HCT116 (cell line): ENCODE measurements around the gene LAMA4. TPM values are rescaled to one million over a fixed set of nuclear protein-coding genes. Genes with fewer than 3 reads are reported as not detected.

ENCODE experiments used
- ATAC-seq: fragments of 200-7000 bp; cut with Tn5 transposase; 2 replicates; pipeline ENCODE4 v1.9.1; 2020; ENCODE audit warnings: mild to moderate bottlenecking, moderate library complexity
- BruUV-seq: library from RNA; stranded (reverse); fragments of 400-500 nt; replicated peaks from 2 replicates; lab custom pipeline; 2021; lab: Mats Ljungman, UMichigan
- CTCF ChIA-PET: fragments of 300-600 bp; sonication (Branson Sonifier 250); formaldehyde crosslinking; loops from one replicate; lab custom pipeline; 2021; ENCODE audit warnings: antibody characterized with exemption; lab: Charles Lee
- POLR2A ChIA-PET: fragments of 300-600, 350-600 bp; sonication (Branson Sonifier 250); formaldehyde crosslinking; loops from one replicate; lab custom pipeline; 2021; ENCODE audit warnings: antibody characterized with exemption; lab: Charles Lee
- RAD21 ChIA-PET, 2 experiments: fragments of 300-600 bp; sonication (Branson Sonifier 250); formaldehyde crosslinking; loops; one replicate each; lab custom pipeline; 2023; ENCODE audit warnings: low total read pairs in 2 of 2; ENCODE audit not compliant: uncharacterized antibody in 2 of 2, unreplicated experiment in 2 of 2, low non-redundant PET in 1 of 2; lab: Charles Lee
- DNase-seq: peaks from one replicate; pipeline ENCODE4 v3.0.0-alpha.2; 2010; ENCODE audit warnings: low read depth, low spot score
- H2AFZ ChIP-seq: fragments of 200-600 bp; shearing (Covaris generic), sonication (generic); 2 replicates; pipeline ENCODE4 v1.6.1; 2017; ENCODE audit warnings: low read depth, mixed run types, mixed read lengths, antibody characterized with exemption, low read length; ENCODE audit not compliant: poor library complexity, severe bottlenecking
- H3K27ac ChIP-seq: 2 replicates; pipeline ENCODE4 v1.5.1; 2012; ENCODE audit warnings: low read depth, low read length
- H3K27me3 ChIP-seq: fragments of 200-600 bp; sonication (generic); 2 replicates; pipeline ENCODE4 v1.6.1; 2016; ENCODE audit warnings: mixed run types, low read length, mixed read lengths; ENCODE audit not compliant: insufficient read depth
- H3K36me3 ChIP-seq, 2 experiments: fragments of 200-500 bp in 1 of 2; fragments of 200-600 bp in 1 of 2; sonication (Bioruptor generic) in 1 of 2; sonication (generic) in 1 of 2; 2 replicates each; pipeline versions ENCODE4 v1.5.1 to v1.6.1; 2014 to 2016; ENCODE audit warnings: low read length in 2 of 2, inconsistent platforms in 1 of 2, mixed read lengths in 1 of 2, mixed run types in 1 of 2; ENCODE audit not compliant: insufficient read depth in 2 of 2, control insufficient read depth in 1 of 2
- H3K4me1 ChIP-seq, 2 experiments: fragments of 200-600 bp in 1 of 2; sonication (generic) in 1 of 2; 2 replicates each; pipeline versions ENCODE4 v1.5.1 to v1.6.1; 2012 to 2017; ENCODE audit warnings: low read length in 2 of 2, inconsistent platforms in 1 of 2, mild to moderate bottlenecking in 1 of 2, mixed read lengths in 1 of 2, mixed run types in 1 of 2, moderate library complexity in 1 of 2; ENCODE audit not compliant: insufficient read depth in 2 of 2, control insufficient read depth in 1 of 2
- H3K4me2 ChIP-seq: fragments of 200-600 bp; sonication (generic); 2 replicates; pipeline ENCODE4 v1.6.1; 2017; ENCODE audit warnings: mixed run types, low read length, mixed read lengths
- H3K4me3 ChIP-seq, 2 experiments: fragments of 200-600 bp in 1 of 2; sonication (generic) in 1 of 2; replicated peaks in 1 of 2; 2 replicates each; pipeline ENCODE4 v1.5.1; 2011 to 2016; ENCODE audit warnings: low read length in 2 of 2, control low read depth in 1 of 2, low read depth in 1 of 2, mild to moderate bottlenecking in 1 of 2, mixed read lengths in 1 of 2, mixed run types in 1 of 2
- H3K79me2 ChIP-seq: fragments of 200-600 bp; sonication (generic); 2 replicates; pipeline ENCODE4 v1.6.1; 2017; ENCODE audit warnings: mild to moderate bottlenecking, mixed run types, low read length, moderate library complexity, mixed read lengths; ENCODE audit not compliant: insufficient read depth
- H3K9ac ChIP-seq: fragments of 200-600 bp; sonication (generic); 2 replicates; pipeline ENCODE4 v1.6.1; 2016; ENCODE audit warnings: low read length, mixed read lengths
- H3K9me2 ChIP-seq: fragments of 200-600 bp; sonication (generic), shearing (Covaris generic); 2 replicates; pipeline ENCODE4 v1.6.1; 2017; ENCODE audit warnings: mixed run types, mild to moderate bottlenecking, moderate library complexity; ENCODE audit not compliant: insufficient read depth
- H3K9me3 ChIP-seq, 2 experiments: fragments of 200-500 bp in 1 of 2; fragments of 200-600 bp in 1 of 2; sonication (Bioruptor generic) in 1 of 2; sonication (generic) in 1 of 2; 2 replicates each; pipeline ENCODE4 v1.6.1; 2014 to 2017; ENCODE audit warnings: low read length in 2 of 2, mixed read lengths in 2 of 2, inconsistent platforms in 1 of 2, low read depth in 1 of 2, mild to moderate bottlenecking in 1 of 2, mixed run types in 1 of 2, moderate library complexity in 1 of 2; ENCODE audit not compliant: control insufficient read depth in 1 of 2, insufficient read depth in 1 of 2
- H4K20me1 ChIP-seq: fragments of 200-600 bp; sonication (generic), shearing (Covaris generic); 2 replicates; pipeline ENCODE4 v1.6.1; 2017; ENCODE audit warnings: mixed run types, mild to moderate bottlenecking, moderate library complexity; ENCODE audit not compliant: insufficient read depth
- CBX3 ChIP-seq: IDR thresholded peaks from 2 replicates; pipeline ENCODE4 v1.6.1; 2012; ENCODE audit warnings: low read depth
- CEBPB ChIP-seq: IDR thresholded peaks from 2 replicates; pipeline ENCODE4 v1.6.1; 2012; ENCODE audit warnings: low read depth
- EGR1 ChIP-seq: IDR thresholded peaks from 2 replicates; pipeline ENCODE4 v1.6.1; 2012; ENCODE audit warnings: low read depth
- ELF1 ChIP-seq: IDR thresholded peaks from 2 replicates; pipeline ENCODE4 v1.6.1; 2012; ENCODE audit warnings: low read depth, borderline replicate concordance
- EZH2 ChIP-seq: fragments of 200-600 bp; sonication (generic); IDR thresholded peaks from 2 replicates; pipeline ENCODE4 v1.6.1; 2017; ENCODE audit warnings: antibody characterized with exemption, mixed run types
- EZH2phosphoT487 ChIP-seq: fragments of 200-600 bp; IDR thresholded peaks from 2 replicates; pipeline ENCODE4 v1.6.1; 2018; ENCODE audit warnings: antibody characterized with exemption, borderline replicate concordance
- FOSL1 ChIP-seq: IDR thresholded peaks from 2 replicates; pipeline ENCODE4 v1.6.1; 2012; ENCODE audit warnings: low read depth
- JUND ChIP-seq: IDR thresholded peaks from 2 replicates; pipeline ENCODE4 v1.6.1; 2012
- POLR2A ChIP-seq: IDR thresholded peaks from 2 replicates; pipeline ENCODE4 v1.7.0; 2011; ENCODE audit warnings: borderline replicate concordance; ENCODE audit not compliant: insufficient read depth, insufficient read length; ENCODE audit errors: extremely low read depth
- POLR2AphosphoS5 ChIP-seq: IDR thresholded peaks from 2 replicates; pipeline ENCODE4 v1.6.1; 2011; ENCODE audit warnings: mild to moderate bottlenecking, low read depth, low read length, moderate library complexity
- RAD21 ChIP-seq: IDR thresholded peaks from 2 replicates; pipeline ENCODE4 v1.6.1; 2012; ENCODE audit warnings: low read depth, mild to moderate bottlenecking
- SP1 ChIP-seq: IDR thresholded peaks from 2 replicates; pipeline ENCODE4 v1.6.1; 2012; ENCODE audit warnings: low read depth
- YY1 ChIP-seq: IDR thresholded peaks from 2 replicates; pipeline ENCODE4 v1.6.1; 2011; ENCODE audit warnings: low read length, low read depth, moderate library complexity, mild to moderate bottlenecking; ENCODE audit not compliant: insufficient replicate concordance; ENCODE audit errors: extremely low read depth
- ZNF274 ChIP-seq: fragments of 200-500 bp; sonication (Bioruptor generic); IDR thresholded peaks from 2 replicates; pipeline ENCODE4 v1.6.1; 2014; ENCODE audit warnings: mild to moderate bottlenecking, low read depth, low read length, inconsistent platforms
- intact Hi-C: fragments of 100-400 bp; cut with micrococcal nuclease; formaldehyde crosslinking; loops from 2 replicates; pipeline ENCODE4 v1.10.0; 2022
- total RNA-seq: library from RNA; stranded (reverse); gene quantifications from one replicate; pipeline ENCODE4 v1.2.1, GENCODE V29; 2021; ENCODE audit not compliant: unreplicated experiment
- TF ChIP-seq, protein P1 (sequence below): IDR thresholded peaks from 2 replicates; pipeline ENCODE4 v1.6.1; 2012
- TF ChIP-seq, protein P2 (sequence below): IDR thresholded peaks from 2 replicates; pipeline ENCODE4 v1.6.1; 2012; ENCODE audit warnings: low read depth
- TF ChIP-seq, protein P3 (sequence below), 3 experiments: fragments of 200-600 bp in 1 of 3; sonication (generic) in 1 of 3; IDR thresholded peaks in 2 of 3; conservative IDR thresholded peaks in 1 of 3; 2 replicates each; pipeline ENCODE4 v1.5.1; 2012 to 2017; ENCODE audit warnings: low read depth in 2 of 3, low read length in 2 of 3, antibody characterized with exemption in 1 of 3, borderline replicate concordance in 1 of 3, control low read depth in 1 of 3, mild to moderate bottlenecking in 1 of 3, mixed read lengths in 1 of 3, mixed run types in 1 of 3, moderate library complexity in 1 of 3; ENCODE audit not compliant: insufficient read depth in 1 of 3
- TF ChIP-seq, protein P4 (sequence below): IDR thresholded peaks from 2 replicates; pipeline ENCODE4 v1.6.1; 2012

LAMA4 gene
- total RNA-seq, 1 experiment from 2014 or later = 2.2 TPM

DNA sequence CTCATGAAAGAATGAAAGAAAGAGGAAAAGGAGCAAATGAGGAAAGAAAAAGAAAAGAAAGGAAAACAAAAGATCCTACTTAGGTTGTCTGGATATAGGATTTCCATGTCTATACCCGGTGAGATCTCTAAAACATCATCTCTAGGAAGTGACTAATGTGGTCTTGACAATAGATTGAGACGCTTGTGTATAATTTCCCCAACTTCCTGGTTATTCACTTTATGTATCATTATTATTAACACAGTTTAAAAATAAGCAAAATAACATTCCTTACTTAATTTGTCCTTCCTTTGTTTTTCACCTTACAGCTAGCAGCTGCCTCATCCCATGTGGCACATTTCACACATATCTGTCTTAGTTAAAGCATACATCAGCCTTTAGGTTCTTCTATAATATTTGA, 27.0 kb downstream of the LAMA4 start:
- peaks cover 0 to 5% of the 10 kb centered on the region in 2 experiments; a peak in 1 of 4 replicates for H3K4me1 ChIP-seq
- H3K9ac ChIP-seq = no peak overlapping the region
- H3K9me2 ChIP-seq = no peaks in the 10 kb centered on the region
- H3K27ac ChIP-seq = no peak overlapping the region
- no peaks in the 10 kb centered on the region for H4K20me1 ChIP-seq
- no peaks in the 10 kb centered on the region for H3K9me3 ChIP-seq
- no peak overlapping the region for H2AFZ ChIP-seq
- BruUV-seq = no TSS peak
- no peak overlapping the region for H3K4me2 ChIP-seq
- no peak for TF ChIP-seq SP1
- no peak for TF ChIP-seq JUND
- no peak for TF ChIP-seq RAD21
- no peak for TF ChIP-seq ELF1
- TF ChIP-seq, protein P1, sequence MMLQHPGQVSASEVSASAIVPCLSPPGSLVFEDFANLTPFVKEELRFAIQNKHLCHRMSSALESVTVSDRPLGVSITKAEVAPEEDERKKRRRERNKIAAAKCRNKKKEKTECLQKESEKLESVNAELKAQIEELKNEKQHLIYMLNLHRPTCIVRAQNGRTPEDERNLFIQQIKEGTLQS = no peak
- TF ChIP-seq EGR1 = no peak
- TF ChIP-seq CEBPB = no peak
- TF ChIP-seq FOSL1 = no peak
- TF ChIP-seq, protein P2, sequence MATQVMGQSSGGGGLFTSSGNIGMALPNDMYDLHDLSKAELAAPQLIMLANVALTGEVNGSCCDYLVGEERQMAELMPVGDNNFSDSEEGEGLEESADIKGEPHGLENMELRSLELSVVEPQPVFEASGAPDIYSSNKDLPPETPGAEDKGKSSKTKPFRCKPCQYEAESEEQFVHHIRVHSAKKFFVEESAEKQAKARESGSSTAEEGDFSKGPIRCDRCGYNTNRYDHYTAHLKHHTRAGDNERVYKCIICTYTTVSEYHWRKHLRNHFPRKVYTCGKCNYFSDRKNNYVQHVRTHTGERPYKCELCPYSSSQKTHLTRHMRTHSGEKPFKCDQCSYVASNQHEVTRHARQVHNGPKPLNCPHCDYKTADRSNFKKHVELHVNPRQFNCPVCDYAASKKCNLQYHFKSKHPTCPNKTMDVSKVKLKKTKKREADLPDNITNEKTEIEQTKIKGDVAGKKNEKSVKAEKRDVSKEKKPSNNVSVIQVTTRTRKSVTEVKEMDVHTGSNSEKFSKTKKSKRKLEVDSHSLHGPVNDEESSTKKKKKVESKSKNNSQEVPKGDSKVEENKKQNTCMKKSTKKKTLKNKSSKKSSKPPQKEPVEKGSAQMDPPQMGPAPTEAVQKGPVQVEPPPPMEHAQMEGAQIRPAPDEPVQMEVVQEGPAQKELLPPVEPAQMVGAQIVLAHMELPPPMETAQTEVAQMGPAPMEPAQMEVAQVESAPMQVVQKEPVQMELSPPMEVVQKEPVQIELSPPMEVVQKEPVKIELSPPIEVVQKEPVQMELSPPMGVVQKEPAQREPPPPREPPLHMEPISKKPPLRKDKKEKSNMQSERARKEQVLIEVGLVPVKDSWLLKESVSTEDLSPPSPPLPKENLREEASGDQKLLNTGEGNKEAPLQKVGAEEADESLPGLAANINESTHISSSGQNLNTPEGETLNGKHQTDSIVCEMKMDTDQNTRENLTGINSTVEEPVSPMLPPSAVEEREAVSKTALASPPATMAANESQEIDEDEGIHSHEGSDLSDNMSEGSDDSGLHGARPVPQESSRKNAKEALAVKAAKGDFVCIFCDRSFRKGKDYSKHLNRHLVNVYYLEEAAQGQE = no peak
- no peak for TF ChIP-seq POLR2AphosphoS5
- no peak for TF ChIP-seq CBX3
- no peak for TF ChIP-seq POLR2A
- TF ChIP-seq EZH2 = no peak
- TF ChIP-seq, protein P3, sequence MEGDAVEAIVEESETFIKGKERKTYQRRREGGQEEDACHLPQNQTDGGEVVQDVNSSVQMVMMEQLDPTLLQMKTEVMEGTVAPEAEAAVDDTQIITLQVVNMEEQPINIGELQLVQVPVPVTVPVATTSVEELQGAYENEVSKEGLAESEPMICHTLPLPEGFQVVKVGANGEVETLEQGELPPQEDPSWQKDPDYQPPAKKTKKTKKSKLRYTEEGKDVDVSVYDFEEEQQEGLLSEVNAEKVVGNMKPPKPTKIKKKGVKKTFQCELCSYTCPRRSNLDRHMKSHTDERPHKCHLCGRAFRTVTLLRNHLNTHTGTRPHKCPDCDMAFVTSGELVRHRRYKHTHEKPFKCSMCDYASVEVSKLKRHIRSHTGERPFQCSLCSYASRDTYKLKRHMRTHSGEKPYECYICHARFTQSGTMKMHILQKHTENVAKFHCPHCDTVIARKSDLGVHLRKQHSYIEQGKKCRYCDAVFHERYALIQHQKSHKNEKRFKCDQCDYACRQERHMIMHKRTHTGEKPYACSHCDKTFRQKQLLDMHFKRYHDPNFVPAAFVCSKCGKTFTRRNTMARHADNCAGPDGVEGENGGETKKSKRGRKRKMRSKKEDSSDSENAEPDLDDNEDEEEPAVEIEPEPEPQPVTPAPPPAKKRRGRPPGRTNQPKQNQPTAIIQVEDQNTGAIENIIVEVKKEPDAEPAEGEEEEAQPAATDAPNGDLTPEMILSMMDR (IDR thresholded peaks at IDR 0.05 in 2 of 3, conservative IDR thresholded peaks at IDR 0.05 in 1 of 3; ENCODE audit: borderline replicate concordance in 1 of 3, insufficient read depth in 1 of 3, low read depth in 2 of 3, low read length in 2 of 3) = no peak
- TF ChIP-seq EZH2phosphoT487 = no peak
- no peak for TF ChIP-seq YY1
- TF ChIP-seq, protein P4, sequence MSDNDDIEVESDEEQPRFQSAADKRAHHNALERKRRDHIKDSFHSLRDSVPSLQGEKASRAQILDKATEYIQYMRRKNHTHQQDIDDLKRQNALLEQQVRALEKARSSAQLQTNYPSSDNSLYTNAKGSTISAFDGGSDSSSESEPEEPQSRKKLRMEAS = no peak
- no peak for TF ChIP-seq ZNF274
- TF ChIP-seq, all 23 proteins: peak for 0
- no peak for DNase-seq
- Histone ChIP-seq H3K36me3 (no peaks in the 10 kb centered on the region), H3K4me3 (no peak overlapping the region), H3K79me2 (no peaks in the 10 kb centered on the region), H3K27me3 (no peaks in the 10 kb centered on the region)
- ATAC-seq = no peak
- ChIA-PET POLR2A (no interaction called here), RAD21 (no interaction called here), CTCF (no interaction called here)
- intact Hi-C loops = no loop called here
